ENCODE measurements around the gene TMC2. TPM values are rescaled to one million over a fixed set of nuclear protein-coding genes. Genes with fewer than 3 reads are reported as not detected.
"Not testable (repeated sequence)": the region's sequence is repeated elsewhere in the genome, so short reads cannot be mapped to it uniquely, and the experiment has no call there.

TMC2 gene
- total RNA-seq, 1 experiment from 2014 or later, result not detected

- Mint-ChIP-seq H3K9me3 (ENCODE audit: unreplicated experiment) (no peaks in the 10 kb centered on the region), H3K4me1 (ENCODE audit: insufficient read depth, unreplicated experiment) (no peaks in the 10 kb centered on the region), H3K27ac (ENCODE audit: low read depth, unreplicated experiment) (no peak overlapping the region), H3K36me3 (ENCODE audit: insufficient read depth, unreplicated experiment) (no peaks in the 10 kb centered on the region), H3K27me3 (ENCODE audit: insufficient read depth, unreplicated experiment) (peaks cover 14% of the 10 kb centered on the region), H3K4me3 (ENCODE audit: unreplicated experiment) (no peak overlapping the region)
- ChIA-PET POLR2A (interaction anchor here (1.4 to 4.5 kb wide), 2 partner anchors 8 to 20 kb away, joined by 7 to 22 read pairs; partner anchors contain the start of genes IDH3B and NOP56), CTCF (interaction anchor here (0.7 kb wide), 1 partner anchor 151 kb away, joined by 3 read pairs; no protein-coding TSS in a partner anchor)
- intact Hi-C loops (cut with micrococcal nuclease), result no loop called here
- TF ChIP-seq, protein P1, sequence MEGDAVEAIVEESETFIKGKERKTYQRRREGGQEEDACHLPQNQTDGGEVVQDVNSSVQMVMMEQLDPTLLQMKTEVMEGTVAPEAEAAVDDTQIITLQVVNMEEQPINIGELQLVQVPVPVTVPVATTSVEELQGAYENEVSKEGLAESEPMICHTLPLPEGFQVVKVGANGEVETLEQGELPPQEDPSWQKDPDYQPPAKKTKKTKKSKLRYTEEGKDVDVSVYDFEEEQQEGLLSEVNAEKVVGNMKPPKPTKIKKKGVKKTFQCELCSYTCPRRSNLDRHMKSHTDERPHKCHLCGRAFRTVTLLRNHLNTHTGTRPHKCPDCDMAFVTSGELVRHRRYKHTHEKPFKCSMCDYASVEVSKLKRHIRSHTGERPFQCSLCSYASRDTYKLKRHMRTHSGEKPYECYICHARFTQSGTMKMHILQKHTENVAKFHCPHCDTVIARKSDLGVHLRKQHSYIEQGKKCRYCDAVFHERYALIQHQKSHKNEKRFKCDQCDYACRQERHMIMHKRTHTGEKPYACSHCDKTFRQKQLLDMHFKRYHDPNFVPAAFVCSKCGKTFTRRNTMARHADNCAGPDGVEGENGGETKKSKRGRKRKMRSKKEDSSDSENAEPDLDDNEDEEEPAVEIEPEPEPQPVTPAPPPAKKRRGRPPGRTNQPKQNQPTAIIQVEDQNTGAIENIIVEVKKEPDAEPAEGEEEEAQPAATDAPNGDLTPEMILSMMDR (IDR thresholded peaks at IDR 0.05; ENCODE audit: unreplicated experiment), result no peak
- no peak for DNase-seq (ENCODE audit: unreplicated experiment)
- no TSS peak for BruUV-seq (replicated peaks)
Measured at GRCh38 chr20:2672446-2672845, 136.1 kb downstream of the TMC2 start.

- Mint-ChIP-seq H3K4me3 (ENCODE audit: unreplicated experiment) (no peak overlapping the region), H3K4me1 (ENCODE audit: insufficient read depth, unreplicated experiment) (no peaks in the 10 kb centered on the region), H3K36me3 (ENCODE audit: insufficient read depth, unreplicated experiment) (no peaks in the 10 kb centered on the region), H3K27me3 (ENCODE audit: insufficient read depth, unreplicated experiment) (peaks cover 7% of the 10 kb centered on the region), H3K9me3 (ENCODE audit: unreplicated experiment) (no peaks in the 10 kb centered on the region), H3K27ac (ENCODE audit: low read depth, unreplicated experiment) (no peak overlapping the region)
- ChIA-PET CTCF (interaction anchor here (1.0 to 2.7 kb wide), 2 partner anchors 10 to 268 kb away, joined by 3 to 8 read pairs; partner anchors contain the start of gene IDH3B), POLR2A (interaction anchor here (1.4 to 4.5 kb wide), 3 partner anchors 9 to 21 kb away, joined by 3 to 22 read pairs (median 7); partner anchors contain the start of genes IDH3B and NOP56)
- TF ChIP-seq, protein P1 (IDR thresholded peaks at IDR 0.05; ENCODE audit: unreplicated experiment), result no peak
- intact Hi-C loops (cut with micrococcal nuclease), result no loop called here
- DNase-seq (ENCODE audit: unreplicated experiment), result no peak
- BruUV-seq (replicated peaks), result no TSS peak
Measured at GRCh38 chr20:2673453-2673852, 137.1 kb downstream of the TMC2 start.

DNA sequence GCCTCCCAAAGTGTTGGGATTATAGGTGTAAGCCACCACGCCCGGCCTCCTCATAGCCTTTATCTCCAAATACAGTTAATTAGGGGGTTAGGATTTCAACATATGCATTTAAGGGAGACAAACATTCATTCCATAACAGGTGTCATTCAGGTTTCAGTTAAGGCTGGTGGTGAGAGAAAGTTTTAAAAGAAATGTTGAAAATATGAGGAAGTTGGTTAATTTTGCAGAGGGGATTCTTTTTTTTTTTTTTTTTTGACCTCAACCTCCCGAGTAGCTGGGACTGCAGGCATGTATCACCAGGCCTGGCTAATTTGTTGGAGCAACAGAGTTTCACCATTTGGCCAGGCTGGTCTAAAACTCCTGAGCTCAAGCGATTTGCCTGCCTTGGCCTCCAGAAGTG, 143.7 kb downstream of the TMC2 start:
- Mint-ChIP-seq H3K27me3 (ENCODE audit: insufficient read depth, unreplicated experiment) (peaks cover 39% of the 10 kb centered on the region), H3K4me1 (ENCODE audit: insufficient read depth, unreplicated experiment) (no peaks in the 10 kb centered on the region), H3K36me3 (ENCODE audit: insufficient read depth, unreplicated experiment) (no peaks in the 10 kb centered on the region), H3K9me3 (ENCODE audit: unreplicated experiment) (peaks cover 9% of the 10 kb centered on the region), H3K27ac (ENCODE audit: low read depth, unreplicated experiment) (no peak overlapping the region), H3K4me3 (ENCODE audit: unreplicated experiment) (no peak overlapping the region)
- DNase-seq (ENCODE audit: unreplicated experiment), result no peak
- intact Hi-C loops (cut with micrococcal nuclease), result no loop called here
- TF ChIP-seq, protein P1 (IDR thresholded peaks at IDR 0.05; ENCODE audit: unreplicated experiment), result no peak
- ChIA-PET CTCF (no interaction called here), POLR2A (no interaction called here)
- BruUV-seq (replicated peaks), result no TSS peak

- DNase-seq (ENCODE audit: unreplicated experiment); H3K27ac Mint-ChIP-seq (ENCODE audit: low read depth, unreplicated experiment); intact Hi-C loops (cut with micrococcal nuclease); H3K4me1 Mint-ChIP-seq (ENCODE audit: insufficient read depth, unreplicated experiment); H3K4me3 Mint-ChIP-seq (ENCODE audit: unreplicated experiment); H3K36me3 Mint-ChIP-seq (ENCODE audit: insufficient read depth, unreplicated experiment); CTCF ChIA-PET; BruUV-seq (replicated peaks); POLR2A ChIA-PET; H3K9me3 Mint-ChIP-seq (ENCODE audit: unreplicated experiment): not testable (repeated sequence)
- peaks cover 39% of the 10 kb centered on the region for H3K27me3 Mint-ChIP-seq (ENCODE audit: insufficient read depth, unreplicated experiment)
Measured at GRCh38 chr20:2682040-2682439, 145.7 kb downstream of the TMC2 start.

GRCh38 chr20:2684817-2685216, 148.4 kb downstream of the TMC2 start:
- POLR2A ChIA-PET, result not testable (repeated sequence)
- CTCF ChIA-PET, result interaction anchor here (0.6 kb wide), 2 partner anchors 159 to 160 kb away, joined by 3 read pairs; no protein-coding TSS in a partner anchor

More at GRCh38 chr20:2684817-2685216, 148.4 kb downstream of the TMC2 start:
- BruUV-seq (replicated peaks); intact Hi-C loops (cut with micrococcal nuclease); DNase-seq (ENCODE audit: unreplicated experiment); H3K4me3 Mint-ChIP-seq (ENCODE audit: unreplicated experiment); H3K27ac Mint-ChIP-seq (ENCODE audit: low read depth, unreplicated experiment); H3K9me3 Mint-ChIP-seq (ENCODE audit: unreplicated experiment); H3K4me1 Mint-ChIP-seq (ENCODE audit: insufficient read depth, unreplicated experiment); H3K36me3 Mint-ChIP-seq (ENCODE audit: insufficient read depth, unreplicated experiment): not testable (repeated sequence)
- H3K27me3 Mint-ChIP-seq (ENCODE audit: insufficient read depth, unreplicated experiment), result peaks cover 48% of the 10 kb centered on the region

Measured in MCF 10A (cell line).